ENCODE data around the gene GPRIN1. TPM values are rescaled to one million over a fixed set of nuclear protein-coding genes. Genes with fewer than 3 reads are reported as not detected.

Gene GPRIN1
- polyA plus RNA-seq, 1 of the 3 experiments (the other 2 are of a cell fraction) = 6.6 TPM

GRCh38 chr5:176583076-176583475 is 26.9 kb downstream of the GPRIN1 start (continued):
- no peak for TF ChIP-seq POLR2AphosphoS5 (IDR thresholded peaks at IDR 0.05; ENCODE audit: low read depth, low read length)
- TF ChIP-seq NFIC (IDR thresholded peaks at IDR 0.05; ENCODE audit: borderline replicate concordance) = no peak
- TF ChIP-seq GATA2 (CRISPR knock-in tag; IDR thresholded peaks at IDR 0.05) = no peak

GRCh38 chr5:176581361-176581760 is 28.6 kb downstream of the GPRIN1 start:
- TF ChIP-seq USF2 (IDR thresholded peaks at IDR 0.05; ENCODE audit: borderline replicate concordance, low read depth, low read length) (no peak), GABPA (IDR thresholded peaks at IDR 0.05; ENCODE audit: low read depth) (no peak), RFX5 (IDR thresholded peaks at IDR 0.05; ENCODE audit: low read length) (no peak), ZBTB33 (IDR thresholded peaks at IDR 0.05; ENCODE audit: borderline replicate concordance, low read depth) (no peak), POLR2AphosphoS5 (IDR thresholded peaks at IDR 0.05; ENCODE audit: low read depth, low read length) (no peak), IRF3 (IDR thresholded peaks at IDR 0.05; ENCODE audit: low read depth, low read length) (no peak), EP300 (IDR thresholded peaks at IDR 0.05; ENCODE audit: borderline replicate concordance in 1 of 2, low read depth in 1 of 2, low read length in 1 of 2) (no peak), RCOR1 (IDR thresholded peaks at IDR 0.05; ENCODE audit: low read length) (no peak), FOXM1 (IDR thresholded peaks at IDR 0.05; ENCODE audit: low read depth) (no peak), FOXJ3 (CRISPR knock-in tag; IDR thresholded peaks at IDR 0.05) (no peak), FOSL2 (IDR thresholded peaks at IDR 0.05; ENCODE audit: borderline replicate concordance, low read depth) (no peak), CHD2 (IDR thresholded peaks at IDR 0.05; ENCODE audit: low read length, partially characterized antibody) (no peak), NRF1 (IDR thresholded peaks at IDR 0.05; ENCODE audit: low read depth, low read length) (no peak), GATA2 (CRISPR knock-in tag; IDR thresholded peaks at IDR 0.05) (no peak), SIN3A (IDR thresholded peaks at IDR 0.05; ENCODE audit: borderline replicate concordance, low read depth, low read length) (no peak), TAF1 (IDR thresholded peaks at IDR 0.05; ENCODE audit: borderline replicate concordance, low read depth, low read length) (no peak), NFIC (IDR thresholded peaks at IDR 0.05; ENCODE audit: borderline replicate concordance) (no peak), JUND (IDR thresholded peaks at IDR 0.05) (no peak)
- Histone ChIP-seq H3K4me3 (ENCODE audit: low read depth in 2 of 2, low read length in 1 of 2) (no peak overlapping the region), H3K4me1 (ENCODE audit: control insufficient read depth in 1 of 2, insufficient read depth in 2 of 2, low read depth in 1 of 2, low read length in 1 of 2) (no peaks in the 10 kb centered on the region), H3K4me2 (no peak overlapping the region), H3K9ac (no peak overlapping the region), H3K9me3 (no peaks in the 10 kb centered on the region), H3K27ac (ENCODE audit: low read depth in 2 of 2, low read length in 1 of 2) (no peak overlapping the region), H3K36me3 (replicated peaks in 1 of 2; ENCODE audit: control insufficient read depth in 1 of 2, insufficient read depth in 2 of 2, low read length in 1 of 2) (no peaks in the 10 kb centered on the region), H3K79me2 (ENCODE audit: insufficient read depth) (no peaks in the 10 kb centered on the region), H4K20me1 (ENCODE audit: insufficient read depth) (no peaks in the 10 kb centered on the region), H3F3A (replicated peaks; ENCODE audit: insufficient read depth) (no peaks in the 10 kb centered on the region), H3K9me2 (no peaks in the 10 kb centered on the region), H3K27me3 (ENCODE audit: insufficient read depth) (no peaks in the 10 kb centered on the region), H2AFZ (ENCODE audit: low read depth) (no peak overlapping the region)
- DNase-seq = no peak
- ChIA-PET POLR2A (no interaction called here), CTCF (interaction anchor here (1.2 to 1.5 kb wide), 2 partner anchors 8 to 40 kb away, joined by 3 to 5 read pairs; no protein-coding TSS in a partner anchor)
- 77% methylated on average over 5 of the region's 12 CpGs for WGBS (ENCODE audit: low lambda C conversion rate)
